Left lung (tissue), 10 donors: ENCODE data around the gene CLPSL2. TPM values are rescaled to one million over a fixed set of nuclear protein-coding genes. Genes with fewer than 3 reads are reported as not detected.

Experiments
- ATAC-seq: fragments of 200-7000 bp; cut with Tn5 transposase; one replicate; pipeline ENCODE4 v1.9.1; 2020; ENCODE audit warnings: moderate library complexity
- DNase-seq, 4 donors: peaks; one replicate each; pipeline ENCODE4 v3.0.0-alpha.2; 2013 to 2020
- H3K27ac ChIP-seq, 2 donors: fragments of 200-600 bp; sonication (generic) in 1 of 2; one replicate each; pipeline versions ENCODE4 v1.5.0 to v1.8.0; 2020 to 2021
- H3K27me3 ChIP-seq, 2 donors: fragments of 200-600 bp; sonication (generic) in 1 of 2; one replicate each; pipeline versions ENCODE4 v1.5.0 to v1.8.0; 2020 to 2021
- H3K36me3 ChIP-seq, 2 donors: fragments of 200-600 bp; sonication (generic) in 1 of 2; one replicate each; pipeline versions ENCODE4 v1.5.0 to v1.8.0; 2020 to 2021
- H3K4me1 ChIP-seq, 2 donors: fragments of 200-600 bp; one replicate each; pipeline ENCODE4 v1.8.0; 2021
- H3K4me3 ChIP-seq, 2 donors: fragments of 200-600 bp; sonication (generic) in 1 of 2; one replicate each; pipeline versions ENCODE4 v1.5.0 to v1.8.0; 2020 to 2021; ENCODE audit warnings: mild to moderate bottlenecking in 1 of 2
- H3K9me3 ChIP-seq, 2 donors: fragments of 200-600 bp; sonication (generic) in 1 of 2; one replicate each; pipeline versions ENCODE4 v1.5.0 to v1.8.0; 2020 to 2021
- intact Hi-C, 2 donors: fragments of 100-400 bp; cut with DNase I; formaldehyde crosslinking; loops; one replicate each; pipeline versions ENCODE4 v1.11.2 to v1.14.2; 2022
- polyA plus RNA-seq, 6 donors: library from polyadenylated mRNA; unstranded; fragments of 120-200 nt; gene quantifications; one replicate each; pipeline ENCODE4 v1.2.1, GENCODE V29; 2013; ENCODE audit not compliant: insufficient read length in 6 of 6
- total RNA-seq, 2 donors: library from RNA; stranded (reverse); fragmentation: NEBNext Ultra II Directional; extraction: Animal tissue kit (Norgen Biotek cat#: 25700); gene quantifications; one replicate each; pipeline ENCODE4 v1.2.1, GENCODE V29; 2021
- TF ChIP-seq, protein P1 (sequence below), 2 donors: fragments of 200-600 bp; sonication (generic) in 1 of 2; IDR thresholded peaks; one replicate each; pipeline versions ENCODE4 v1.5.0 to v1.8.0; 2021; ENCODE audit warnings: antibody characterized with exemption in 2 of 2
- donor health status: DM: no; HTN: yes; CAD: no.
- donor health status: DM: no; HTN: no; CAD: no.

Gene CLPSL2
- total and polyA plus RNA-seq, 8 donors, result not detected

DNA sequence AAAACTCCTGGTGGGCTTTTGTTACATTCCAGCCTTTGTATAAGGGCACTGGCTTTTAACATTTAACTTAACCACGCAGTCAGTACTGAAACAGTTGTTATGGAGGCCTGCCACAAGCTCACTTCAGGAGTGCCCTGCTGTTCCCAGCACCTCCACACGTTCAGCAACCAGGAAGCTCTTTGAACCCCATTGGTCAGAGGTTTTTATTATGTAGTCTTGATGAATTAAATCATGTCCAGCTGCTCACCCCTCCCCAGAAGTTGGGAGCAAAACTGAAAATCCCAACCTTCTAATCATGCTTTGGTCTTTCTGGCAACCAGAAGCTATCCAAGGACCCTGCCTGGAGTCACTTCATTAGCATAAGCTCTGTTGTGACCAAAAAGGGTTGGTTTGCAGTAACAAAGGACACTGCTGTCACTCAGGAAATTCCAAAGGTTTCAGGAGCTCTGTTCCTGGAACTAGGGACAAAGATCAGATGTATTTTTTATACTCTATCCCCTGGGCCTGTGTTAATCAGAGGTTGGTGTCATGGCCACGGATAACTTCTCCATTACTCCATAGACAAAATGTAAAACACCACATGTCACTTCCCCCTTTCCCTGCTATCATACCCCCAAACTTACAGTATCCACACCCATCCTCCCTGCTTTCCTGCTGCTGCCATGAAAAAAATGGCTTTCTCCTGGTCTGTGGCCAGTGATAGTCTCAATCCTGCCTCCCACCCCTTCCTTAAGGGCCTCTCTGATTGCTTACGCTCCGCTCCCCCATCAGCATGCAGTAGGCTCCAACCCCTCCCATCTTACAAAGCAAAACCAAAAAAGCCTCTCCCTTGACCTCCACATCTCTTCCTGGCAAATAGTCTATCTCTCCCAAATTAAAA lies 36.5 kb upstream of the CLPSL2 start:
- no peaks in the 10 kb centered on the region for H3K27me3 ChIP-seq
- no peaks in the 10 kb centered on the region for H3K36me3 ChIP-seq
- intact Hi-C loops, result loop anchor here (5.0 to 10.0 kb wide), 2 partner anchors 155 to 158 kb away; no protein-coding TSS in a partner anchor
- no peak overlapping the region for H3K4me3 ChIP-seq
- ATAC-seq (no peak), DNase-seq (no peak)
- no peak overlapping the region for H3K27ac ChIP-seq
- TF ChIP-seq, protein P1, sequence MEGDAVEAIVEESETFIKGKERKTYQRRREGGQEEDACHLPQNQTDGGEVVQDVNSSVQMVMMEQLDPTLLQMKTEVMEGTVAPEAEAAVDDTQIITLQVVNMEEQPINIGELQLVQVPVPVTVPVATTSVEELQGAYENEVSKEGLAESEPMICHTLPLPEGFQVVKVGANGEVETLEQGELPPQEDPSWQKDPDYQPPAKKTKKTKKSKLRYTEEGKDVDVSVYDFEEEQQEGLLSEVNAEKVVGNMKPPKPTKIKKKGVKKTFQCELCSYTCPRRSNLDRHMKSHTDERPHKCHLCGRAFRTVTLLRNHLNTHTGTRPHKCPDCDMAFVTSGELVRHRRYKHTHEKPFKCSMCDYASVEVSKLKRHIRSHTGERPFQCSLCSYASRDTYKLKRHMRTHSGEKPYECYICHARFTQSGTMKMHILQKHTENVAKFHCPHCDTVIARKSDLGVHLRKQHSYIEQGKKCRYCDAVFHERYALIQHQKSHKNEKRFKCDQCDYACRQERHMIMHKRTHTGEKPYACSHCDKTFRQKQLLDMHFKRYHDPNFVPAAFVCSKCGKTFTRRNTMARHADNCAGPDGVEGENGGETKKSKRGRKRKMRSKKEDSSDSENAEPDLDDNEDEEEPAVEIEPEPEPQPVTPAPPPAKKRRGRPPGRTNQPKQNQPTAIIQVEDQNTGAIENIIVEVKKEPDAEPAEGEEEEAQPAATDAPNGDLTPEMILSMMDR (IDR thresholded peaks at IDR 0.05), result no peak
- H3K9me3 ChIP-seq, result no peaks in the 10 kb centered on the region
- peaks cover 9 to 31% of the 10 kb centered on the region in 2 donors for H3K4me1 ChIP-seq

DNA sequence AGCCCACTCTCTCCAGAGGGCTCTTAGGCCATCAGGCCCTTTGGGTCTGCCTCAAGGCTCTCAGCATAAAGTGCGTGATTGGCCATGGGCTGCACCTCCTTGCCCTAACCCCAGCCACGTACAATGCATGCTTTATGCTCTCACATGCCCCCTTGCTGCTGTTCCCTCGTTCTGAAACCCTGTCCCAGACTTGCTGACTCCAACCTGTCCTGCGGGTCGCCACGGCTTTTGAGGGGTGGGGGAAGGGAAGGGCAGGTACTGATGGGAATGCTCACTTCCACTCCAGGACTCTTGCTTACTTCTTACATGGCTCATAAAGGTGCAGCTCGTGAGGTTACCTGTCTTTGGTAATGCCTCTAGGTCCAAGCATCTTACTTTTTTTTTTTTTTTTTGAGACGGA lies 33.6 kb upstream of the CLPSL2 start:
- H3K36me3 ChIP-seq, result no peaks in the 10 kb centered on the region
- H3K4me3 ChIP-seq, result no peak overlapping the region
- no peak overlapping the region for H3K27ac ChIP-seq
- H3K27me3 ChIP-seq, result no peaks in the 10 kb centered on the region
- intact Hi-C loops, result no loop called here
- H3K9me3 ChIP-seq, result peaks cover 0 to 3% of the 10 kb centered on the region in 2 donors
- peaks cover 0 to 2% of the 10 kb centered on the region in 2 donors for H3K4me1 ChIP-seq
- DNase-seq (no peak), ATAC-seq (no peak)
- TF ChIP-seq, protein P1 (IDR thresholded peaks at IDR 0.05), result no peak

DNA sequence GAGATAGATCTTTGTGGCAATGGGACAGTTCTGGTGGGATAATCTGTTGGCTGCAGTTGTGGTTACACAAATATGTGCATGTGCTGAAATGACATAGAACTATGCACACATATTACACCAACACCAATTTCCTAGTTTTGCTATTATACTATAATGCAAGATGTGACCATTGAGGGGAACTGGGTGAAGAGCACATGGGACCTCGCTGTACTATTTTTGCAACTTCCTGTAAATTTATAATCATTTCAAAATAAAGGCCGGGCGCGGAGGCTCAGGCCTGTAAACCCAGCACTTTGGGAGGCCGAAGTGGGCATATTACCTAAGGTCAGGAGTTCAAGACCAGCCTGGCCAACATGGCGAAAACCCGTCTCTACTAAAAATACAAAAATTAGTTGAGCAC lies 30.9 kb upstream of the CLPSL2 start:
- H3K27me3 ChIP-seq, result no peaks in the 10 kb centered on the region
- intact Hi-C loops, result no loop called here
- no peak overlapping the region for H3K4me3 ChIP-seq
- TF ChIP-seq, protein P1 (IDR thresholded peaks at IDR 0.05), result no peak
- H3K36me3 ChIP-seq, result no peaks in the 10 kb centered on the region
- H3K27ac ChIP-seq, result no peak overlapping the region
- H3K4me1 ChIP-seq, result no peaks in the 10 kb centered on the region
- H3K9me3 ChIP-seq, result peaks cover 0 to 8% of the 10 kb centered on the region in 2 donors
- DNase-seq, result no peak
- no peak for ATAC-seq

DNA sequence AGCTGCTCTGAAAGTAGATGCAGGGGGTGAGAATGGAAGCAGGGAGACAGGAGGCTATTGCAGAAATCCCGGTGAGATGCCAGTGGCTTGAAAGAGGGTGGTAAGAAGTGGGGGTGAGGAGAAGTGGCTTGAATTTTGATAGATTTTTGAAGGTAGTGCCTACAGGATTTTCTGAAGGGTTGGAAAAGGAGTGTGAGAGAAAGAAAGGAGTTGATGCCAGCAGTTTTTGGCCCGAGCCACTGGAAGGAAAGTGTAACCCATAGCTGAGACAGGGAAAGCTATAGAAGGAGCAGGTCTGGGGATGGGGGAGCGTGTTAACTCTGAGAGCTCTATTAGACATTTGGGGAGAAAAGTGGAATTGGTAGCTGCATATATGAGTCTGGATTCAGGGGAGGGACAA lies 29.9 kb upstream of the CLPSL2 start:
- Histone ChIP-seq H3K36me3 (no peaks in the 10 kb centered on the region), H3K27me3 (no peaks in the 10 kb centered on the region), H3K9me3 (peaks cover 0 to 8% of the 10 kb centered on the region in 2 donors), H3K4me3 (no peak overlapping the region), H3K4me1 (no peaks in the 10 kb centered on the region), H3K27ac (no peak overlapping the region)
- intact Hi-C loops, result no loop called here
- DNase-seq (no peak), ATAC-seq (no peak)
- TF ChIP-seq, protein P1 (IDR thresholded peaks at IDR 0.05), result no peak

DNA sequence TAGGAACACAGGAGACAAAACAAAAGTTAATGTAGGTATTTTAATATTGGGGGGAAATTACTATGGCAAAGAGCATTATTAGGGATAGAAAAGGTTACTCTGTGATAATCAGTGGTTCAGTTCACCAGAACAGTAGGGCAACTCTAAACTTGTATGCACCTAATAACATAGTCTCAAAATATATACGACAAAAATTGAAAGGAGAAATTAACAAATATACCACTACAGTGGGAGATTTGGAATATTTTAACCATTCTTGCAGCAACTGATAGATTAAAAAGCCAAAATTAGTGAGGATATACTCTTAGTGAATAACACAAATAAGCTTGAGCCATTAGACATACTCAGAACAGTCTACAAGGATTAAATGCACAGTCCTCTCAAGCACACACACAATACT lies 28.5 kb upstream of the CLPSL2 start:
- no peak overlapping the region for H3K4me3 ChIP-seq
- ATAC-seq, result no peak
- no peaks in the 10 kb centered on the region for H3K4me1 ChIP-seq
- no peaks in the 10 kb centered on the region for H3K27me3 ChIP-seq
- no peaks in the 10 kb centered on the region for H3K36me3 ChIP-seq
- TF ChIP-seq, protein P1 (IDR thresholded peaks at IDR 0.05), result no peak
- H3K27ac ChIP-seq, result no peak overlapping the region
- peaks cover 0 to 8% of the 10 kb centered on the region in 2 donors for H3K9me3 ChIP-seq
- no peak for DNase-seq
- intact Hi-C loops, result no loop called here
